Activated CD4-positive, CD25-positive, alpha-beta regulatory T cell treated with anti-CD3 and anti-CD28 coated beads, Interleukin-2, amount 50 U/mL, for 72 hours (primary cell): ENCODE data around the gene GAK.

Source experiments
- DNase-seq: peaks from one replicate; pipeline ENCODE4 v3.0.0; 2021

The GAK gene

GRCh38 chr4:844752-845232 is 87.3 kb downstream of the GAK start:
- no peak for DNase-seq

GRCh38 chr4:839675-840443 is 92.3 kb downstream of the GAK start:
- DNase-seq = no peak

- no peak for DNase-seq
These were observed 94.3 kb downstream of the GAK start for GRCh38 chr4:837772-838171.

GRCh38 chr4:836750-837301 is 95.3 kb downstream of the GAK start:
- no peak for DNase-seq

GRCh38 chr4:836003-836511 is 96.1 kb downstream of the GAK start:
- DNase-seq = no peak

- no peak for DNase-seq
These were observed 96.7 kb downstream of the GAK start for GRCh38 chr4:835148-836002.

GRCh38 chr4:834368-835147 is 97.6 kb downstream of the GAK start:
- no peak for DNase-seq

- DNase-seq = no peak
These were observed 98.3 kb downstream of the GAK start for GRCh38 chr4:833731-834367.

- no peak for DNase-seq
These were observed 99.0 kb downstream of the GAK start for GRCh38 chr4:833156-833555.

- no peak for DNase-seq
These were observed 99.6 kb downstream of the GAK start for GRCh38 chr4:832536-832935.

GRCh38 chr4:832108-832507 is 100.0 kb downstream of the GAK start:
- no peak for DNase-seq

GRCh38 chr4:831483-831805 is 100.7 kb downstream of the GAK start:
- DNase-seq = no peak

- DNase-seq = no peak
These were observed 101.3 kb downstream of the GAK start for GRCh38 chr4:830601-831482.

GRCh38 chr4:829761-830600 is 102.1 kb downstream of the GAK start:
- no peak for DNase-seq

GRCh38 chr4:829291-829690 is 102.8 kb downstream of the GAK start:
- DNase-seq = no peak

GRCh38 chr4:828641-829271 is 103.4 kb downstream of the GAK start:
- no peak for DNase-seq

- DNase-seq = no peak
These were observed 104.7 kb downstream of the GAK start for GRCh38 chr4:827209-828081.

- DNase-seq = no peak
These were observed 105.5 kb downstream of the GAK start for GRCh38 chr4:826508-827208.
